ENCODE measurements around the gene CKAP5.

Gene CKAP5

GRCh38 chr11:46776878-46777277 lies 69.2 kb downstream of the CKAP5 start:
- H3K4me3 ChIP-seq (ENCODE audit: low read length): no peak overlapping the region
- TF ChIP-seq CTCF (conservative IDR thresholded peaks at IDR 0.05; ENCODE audit: low read length): no peak
- no peak for DNase-seq (ENCODE audit: low read depth)

- TF ChIP-seq CTCF (conservative IDR thresholded peaks at IDR 0.05; ENCODE audit: low read length): no peak
- DNase-seq (ENCODE audit: low read depth): no peak
- H3K4me3 ChIP-seq (ENCODE audit: low read length): no peak overlapping the region
Measured at GRCh38 chr11:46769636-46770221, 76.4 kb downstream of the CKAP5 start.

- H3K4me3 ChIP-seq (ENCODE audit: low read length): no peak overlapping the region
- DNase-seq (ENCODE audit: low read depth): no peak
- no peak for TF ChIP-seq CTCF (conservative IDR thresholded peaks at IDR 0.05; ENCODE audit: low read length)
Measured at GRCh38 chr11:46766656-46767055, 79.4 kb downstream of the CKAP5 start.

- DNase-seq (ENCODE audit: low read depth): no peak
- no peak for TF ChIP-seq CTCF (conservative IDR thresholded peaks at IDR 0.05; ENCODE audit: low read length)
- H3K4me3 ChIP-seq (ENCODE audit: low read length): no peak overlapping the region
Measured at GRCh38 chr11:46762248-46762647, 83.8 kb downstream of the CKAP5 start.

GRCh38 chr11:46761807-46762206 lies 84.3 kb downstream of the CKAP5 start:
- TF ChIP-seq CTCF (conservative IDR thresholded peaks at IDR 0.05; ENCODE audit: low read length): no peak
- no peak overlapping the region for H3K4me3 ChIP-seq (ENCODE audit: low read length)
- no peak for DNase-seq (ENCODE audit: low read depth)

GRCh38 chr11:46760429-46761128 lies 85.5 kb downstream of the CKAP5 start:
- no peak for TF ChIP-seq CTCF (conservative IDR thresholded peaks at IDR 0.05; ENCODE audit: low read length)
- DNase-seq (ENCODE audit: low read depth): no peak
- H3K4me3 ChIP-seq (ENCODE audit: low read length): no peak overlapping the region

- TF ChIP-seq CTCF (conservative IDR thresholded peaks at IDR 0.05; ENCODE audit: low read length): no peak
- no peak overlapping the region for H3K4me3 ChIP-seq (ENCODE audit: low read length)
- no peak for DNase-seq (ENCODE audit: low read depth)
Measured at GRCh38 chr11:46759196-46759595, 86.9 kb downstream of the CKAP5 start.
